ENCODE data around the gene TASOR. TPM values are rescaled to one million over a fixed set of nuclear protein-coding genes. Genes with fewer than 3 reads are reported as not detected.

TASOR gene
- total RNA-seq = 38.8 and 78.2 TPM in 2 replicates

GRCh38 chr3:56683122-56683817 lies at the start of gene TASOR:
Gene TASOR, minus strand, starts transcription at chr3:56683265. Its CDS starts 259 bp downstream, at chr3:56683006.

Other genes starting within 250 kb of the TASOR start
- 0.24 TPM in 1 of 2 replicates, not detected in the other for gene ERC2, start 214.8 kb downstream of the TASOR start, total RNA-seq
- gene CCDC66, start 126.1 kb downstream of the TASOR start, total RNA-seq = 13.0 and 14.5 TPM in 2 replicates
- gene ARHGEF3, start 118.7 kb upstream of the TASOR start, total RNA-seq = 9.2 and 13.9 TPM in 2 replicates